ENCODE results near the gene NEU3. TPM values are rescaled to one million over a fixed set of nuclear protein-coding genes. Genes with fewer than 3 reads are reported as not detected.
"Not testable (repeated sequence)": the region's sequence is repeated elsewhere in the genome, so short reads cannot be mapped to it uniquely, and the experiment has no call there.

The NEU3 gene
- total RNA-seq, 2 donors from 2014 or later = 17.8 to 35.0 TPM

DNA sequence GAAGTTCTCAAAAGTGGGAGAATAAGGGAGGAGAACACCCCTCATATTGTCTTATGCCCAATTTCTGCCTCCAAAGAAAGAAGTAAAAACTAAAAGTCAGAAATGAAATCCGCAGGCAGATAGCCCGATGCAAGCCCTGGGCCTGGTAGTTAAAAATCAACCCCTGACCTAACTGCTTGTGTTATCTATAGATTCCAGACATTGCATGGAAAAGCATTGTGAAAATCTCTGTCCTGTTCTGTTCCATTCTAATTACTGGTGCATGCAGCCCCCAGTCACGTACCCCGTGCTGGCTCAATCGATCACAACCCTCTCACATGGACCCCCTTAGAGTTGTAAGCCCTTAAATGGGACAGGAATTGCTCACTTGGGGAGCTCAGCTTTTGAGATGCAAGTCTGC is 57.9 kb downstream of the NEU3 start:
- not testable (repeated sequence) for DNase-seq (ENCODE audit: low spot score); H3K4me1 Mint-ChIP-seq (ENCODE audit: low read depth in 2 of 2); H3K27ac Mint-ChIP-seq; H3K36me3 Mint-ChIP-seq; ATAC-seq; H3K9me3 Mint-ChIP-seq; H3K4me3 Mint-ChIP-seq
- peaks cover 18 to 19% of the 10 kb centered on the region in 2 donors for H3K27me3 Mint-ChIP-seq

DNA sequence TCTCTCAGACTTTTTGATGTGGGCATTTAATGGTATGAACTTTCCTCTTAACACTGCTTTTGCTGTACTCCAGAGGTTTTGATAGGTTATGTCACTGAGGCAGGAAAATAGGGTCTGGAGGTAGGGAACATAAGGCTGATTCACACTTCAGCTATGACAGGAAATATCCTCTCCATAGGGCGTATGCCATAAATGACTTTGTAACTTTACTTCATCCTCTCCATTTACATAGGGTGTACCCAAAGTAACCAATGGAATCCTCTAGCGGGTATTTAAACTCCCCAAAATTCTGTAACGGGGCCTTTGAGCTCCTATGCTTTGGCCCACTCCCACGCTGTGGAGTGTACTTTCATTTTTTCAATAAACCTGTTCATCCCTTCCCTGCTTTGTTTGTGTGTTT is 58.5 kb downstream of the NEU3 start:
- Mint-ChIP-seq H3K9me3 (no peaks in the 10 kb centered on the region), H3K4me3 (no peak overlapping the region), H3K4me1 (ENCODE audit: low read depth in 2 of 2) (peaks cover 0 to 2% of the 10 kb centered on the region in 2 donors), H3K27me3 (peaks cover 15 to 17% of the 10 kb centered on the region in 2 donors), H3K36me3 (no peaks in the 10 kb centered on the region), H3K27ac (no peak overlapping the region)
- DNase-seq (ENCODE audit: low spot score) (no peak), ATAC-seq (no peak)

DNA sequence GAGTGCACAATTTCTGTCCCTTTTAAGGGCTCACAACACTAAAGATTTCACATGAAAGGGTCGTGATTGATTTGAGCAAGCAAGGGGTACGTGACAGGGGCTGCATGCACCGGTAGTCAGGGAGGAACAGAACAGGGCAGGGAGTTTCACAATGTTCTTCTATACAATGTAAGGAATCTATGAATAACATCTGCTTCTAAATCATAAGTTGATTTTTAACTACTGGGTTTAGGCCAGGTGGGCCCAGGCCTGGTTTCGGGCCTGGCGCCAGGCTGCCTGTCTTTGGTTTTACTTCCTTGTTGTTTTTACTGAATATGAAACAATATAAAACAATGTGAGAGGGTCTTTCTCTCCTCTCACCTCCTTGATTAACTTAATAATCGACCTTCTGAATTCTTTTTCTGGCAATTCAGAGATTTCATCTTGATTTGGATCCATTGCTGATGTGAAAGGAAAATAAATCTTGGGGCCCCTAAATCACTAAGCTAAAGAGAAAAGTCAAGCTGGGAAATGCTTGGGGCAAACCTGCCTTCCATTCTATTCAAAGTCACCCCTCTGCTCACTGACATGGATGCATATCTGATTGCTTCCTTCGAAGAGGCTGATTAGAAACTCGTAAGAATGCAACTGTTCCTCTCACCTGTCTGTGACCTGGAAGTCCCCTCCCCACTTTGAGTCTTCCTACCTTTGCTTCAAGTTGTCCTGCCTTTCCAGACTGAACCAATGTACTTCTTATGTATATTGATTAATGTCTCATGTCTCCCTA is 61.0 kb downstream of the NEU3 start:
- not testable (repeated sequence) for DNase-seq (ENCODE audit: low spot score); H3K27ac Mint-ChIP-seq; H3K36me3 Mint-ChIP-seq; H3K4me3 Mint-ChIP-seq; H3K4me1 Mint-ChIP-seq (ENCODE audit: low read depth in 2 of 2); ATAC-seq; H3K9me3 Mint-ChIP-seq
- peaks cover 28 to 32% of the 10 kb centered on the region in 2 donors for H3K27me3 Mint-ChIP-seq

DNA sequence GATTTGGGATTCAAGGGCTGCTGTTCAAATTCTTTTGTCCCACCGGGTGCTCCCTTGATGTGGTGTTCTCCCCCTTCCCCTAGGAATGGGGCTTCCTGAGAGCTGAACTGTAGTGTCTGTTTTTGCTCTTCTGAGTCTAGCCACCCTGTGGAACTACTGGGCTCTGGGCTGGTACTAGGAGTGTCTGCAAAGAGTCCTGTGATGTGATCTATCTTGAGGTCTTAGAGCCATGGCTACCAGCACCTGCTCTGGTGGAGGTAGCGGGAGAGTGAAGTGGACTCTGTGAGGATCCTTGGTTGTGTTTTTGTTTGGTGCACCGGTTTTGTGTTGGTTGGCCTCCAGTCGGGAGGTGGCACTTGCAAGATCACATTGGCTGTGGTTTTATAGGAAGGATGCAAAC is 61.8 kb downstream of the NEU3 start:
- peaks cover 6% of the 10 kb centered on the region for H3K36me3 Mint-ChIP-seq
- H3K27ac Mint-ChIP-seq = no peak overlapping the region
- no peak for ATAC-seq
- H3K4me1 Mint-ChIP-seq (ENCODE audit: low read depth in 2 of 2) = peaks cover 0 to 2% of the 10 kb centered on the region in 2 donors
- no peaks in the 10 kb centered on the region for H3K9me3 Mint-ChIP-seq
- H3K27me3 Mint-ChIP-seq = peaks cover 28 to 32% of the 10 kb centered on the region in 2 donors
- no peak overlapping the region for H3K4me3 Mint-ChIP-seq
- no peak for DNase-seq (ENCODE audit: low spot score)

DNA sequence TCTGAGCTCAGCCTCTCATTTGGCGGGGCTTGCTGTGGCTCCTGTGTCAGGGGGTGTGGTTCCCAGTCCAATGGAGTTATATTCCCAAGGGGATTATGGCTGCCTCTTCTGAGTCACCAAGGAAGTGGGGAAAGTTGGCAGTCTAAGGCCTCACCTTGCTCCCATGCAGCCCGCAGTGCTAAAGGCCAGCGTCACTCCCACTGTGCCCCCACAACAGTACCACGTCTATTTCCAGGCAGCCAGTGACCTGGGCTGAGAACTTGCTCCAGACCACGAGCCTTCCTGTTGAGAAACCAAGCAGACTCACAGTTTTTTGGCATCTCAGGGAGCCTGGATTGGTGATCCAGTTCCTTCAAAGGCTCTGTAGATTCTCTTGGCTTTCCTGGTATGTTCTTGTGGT is 62.3 kb downstream of the NEU3 start:
- Mint-ChIP-seq H3K4me3 (no peak overlapping the region), H3K36me3 (peaks cover 6% of the 10 kb centered on the region), H3K9me3 (no peaks in the 10 kb centered on the region), H3K27me3 (peaks cover 28 to 32% of the 10 kb centered on the region in 2 donors), H3K27ac (no peak overlapping the region), H3K4me1 (ENCODE audit: low read depth in 2 of 2) (peaks cover 0 to 2% of the 10 kb centered on the region in 2 donors)
- no peak for DNase-seq (ENCODE audit: low spot score)
- ATAC-seq = no peak

DNA sequence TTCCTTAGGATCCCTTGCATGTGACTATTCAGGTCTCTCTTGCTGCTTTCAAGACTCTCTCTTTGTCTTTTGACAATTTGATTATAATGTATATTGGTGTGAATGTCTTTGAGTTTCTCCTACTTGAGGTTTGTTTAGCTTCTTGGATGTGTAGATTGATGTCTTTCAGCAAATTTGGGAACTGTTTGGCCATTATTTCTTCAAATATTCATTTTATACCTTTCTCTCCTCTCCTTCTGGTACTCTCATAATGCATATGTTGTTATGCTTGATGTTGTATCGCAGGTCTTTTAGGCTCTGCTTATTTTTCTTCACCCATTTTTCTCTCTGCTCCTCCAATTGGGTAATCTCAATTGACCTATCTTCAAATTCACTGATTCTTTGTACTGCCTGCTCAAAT is 63.7 kb downstream of the NEU3 start:
- Mint-ChIP-seq H3K9me3 (no peaks in the 10 kb centered on the region), H3K36me3 (peaks cover 6% of the 10 kb centered on the region), H3K4me3 (no peak overlapping the region), H3K27me3 (peaks cover 28 to 32% of the 10 kb centered on the region in 2 donors), H3K27ac (no peak overlapping the region), H3K4me1 (ENCODE audit: low read depth in 2 of 2) (peaks cover 0 to 2% of the 10 kb centered on the region in 2 donors)
- no peak for ATAC-seq
- no peak for DNase-seq (ENCODE audit: low spot score)

DNA sequence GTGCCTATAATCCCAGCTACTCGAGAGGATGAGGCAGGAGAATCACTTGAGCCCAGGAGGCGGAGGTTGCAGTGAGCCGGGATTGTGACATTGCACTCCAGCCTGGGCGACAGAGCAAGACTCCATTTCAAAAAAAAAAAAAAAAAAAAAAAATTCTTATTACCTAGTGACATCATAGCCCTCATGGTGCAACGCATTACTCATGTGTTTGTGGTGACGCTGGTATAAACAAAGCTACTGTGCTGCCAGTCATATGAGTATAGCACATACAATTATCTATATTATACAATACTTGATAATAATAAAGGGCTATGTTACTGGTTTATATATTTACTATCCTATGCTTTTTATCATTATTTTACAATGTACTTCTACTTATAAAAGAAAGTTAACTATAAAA is 66.8 kb downstream of the NEU3 start:
- no peak overlapping the region for H3K4me3 Mint-ChIP-seq
- peaks cover 25 to 35% of the 10 kb centered on the region in 2 donors for H3K27me3 Mint-ChIP-seq

DNA sequence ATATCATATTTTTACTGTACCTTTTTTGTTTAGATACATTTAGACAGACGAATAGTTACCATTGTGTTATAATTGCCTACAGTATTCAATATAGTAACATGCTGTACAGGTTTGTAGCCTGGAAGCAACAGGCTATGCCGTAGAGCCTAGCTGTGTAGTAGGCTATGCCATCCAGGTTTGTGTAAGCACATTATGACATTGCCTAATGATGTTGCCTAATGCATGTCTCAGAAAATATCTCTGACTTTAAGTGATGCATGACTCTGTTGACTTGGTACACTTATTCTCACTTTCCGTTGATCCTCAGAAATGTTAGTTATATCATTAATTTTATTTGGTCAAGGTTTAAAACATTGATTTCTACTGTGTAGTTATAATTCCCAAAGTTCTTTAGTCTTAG is 68.1 kb downstream of the NEU3 start:
- Mint-ChIP-seq H3K27ac (no peak overlapping the region), H3K9me3 (no peaks in the 10 kb centered on the region)
- ATAC-seq = no peak

More for the DNA sequence above, 66.8 kb downstream of the NEU3 start:
- ATAC-seq = no peak
- H3K27ac Mint-ChIP-seq = no peak overlapping the region
- no peak for DNase-seq (ENCODE audit: low spot score)
- H3K9me3 Mint-ChIP-seq = no peaks in the 10 kb centered on the region
- H3K4me1 Mint-ChIP-seq (ENCODE audit: low read depth in 2 of 2) = peaks cover 0 to under 1% of the 10 kb centered on the region in 2 donors
- H3K36me3 Mint-ChIP-seq = peaks cover 6% of the 10 kb centered on the region

DNA sequence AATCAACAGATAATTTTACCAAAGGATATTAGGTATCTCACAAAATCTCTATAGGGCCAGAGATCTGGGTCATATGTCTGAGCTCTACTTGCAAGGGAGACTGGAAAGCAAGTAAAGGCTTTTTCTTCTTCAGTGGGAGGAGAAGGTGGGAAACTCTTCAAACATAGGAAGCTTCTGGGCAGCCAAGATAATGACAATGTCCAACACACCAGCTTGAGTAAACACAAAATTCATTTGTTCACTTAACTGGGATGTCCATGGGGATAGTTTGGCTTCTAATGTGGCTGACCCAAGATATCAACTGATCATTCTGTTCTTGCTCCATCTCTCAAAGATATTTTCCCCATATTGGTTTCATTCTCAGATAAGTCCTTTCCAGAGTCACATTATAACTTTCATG is 70.6 kb downstream of the NEU3 start:
- Mint-ChIP-seq H3K9me3 (no peaks in the 10 kb centered on the region), H3K4me1 (ENCODE audit: low read depth in 2 of 2) (no peaks in the 10 kb centered on the region), H3K27me3 (peaks cover 11 to 28% of the 10 kb centered on the region in 2 donors), H3K4me3 (no peak overlapping the region), H3K27ac (no peak overlapping the region), H3K36me3 (no peaks in the 10 kb centered on the region)
- DNase-seq (ENCODE audit: low spot score) (no peak), ATAC-seq (no peak)

More for the DNA sequence above, 68.1 kb downstream of the NEU3 start:
- H3K4me3 Mint-ChIP-seq = no peak overlapping the region
- peaks cover 6% of the 10 kb centered on the region for H3K36me3 Mint-ChIP-seq
- DNase-seq (ENCODE audit: low spot score) = no peak
- H3K4me1 Mint-ChIP-seq (ENCODE audit: low read depth in 2 of 2) = no peaks in the 10 kb centered on the region
- peaks cover 22 to 35% of the 10 kb centered on the region in 2 donors for H3K27me3 Mint-ChIP-seq

DNA sequence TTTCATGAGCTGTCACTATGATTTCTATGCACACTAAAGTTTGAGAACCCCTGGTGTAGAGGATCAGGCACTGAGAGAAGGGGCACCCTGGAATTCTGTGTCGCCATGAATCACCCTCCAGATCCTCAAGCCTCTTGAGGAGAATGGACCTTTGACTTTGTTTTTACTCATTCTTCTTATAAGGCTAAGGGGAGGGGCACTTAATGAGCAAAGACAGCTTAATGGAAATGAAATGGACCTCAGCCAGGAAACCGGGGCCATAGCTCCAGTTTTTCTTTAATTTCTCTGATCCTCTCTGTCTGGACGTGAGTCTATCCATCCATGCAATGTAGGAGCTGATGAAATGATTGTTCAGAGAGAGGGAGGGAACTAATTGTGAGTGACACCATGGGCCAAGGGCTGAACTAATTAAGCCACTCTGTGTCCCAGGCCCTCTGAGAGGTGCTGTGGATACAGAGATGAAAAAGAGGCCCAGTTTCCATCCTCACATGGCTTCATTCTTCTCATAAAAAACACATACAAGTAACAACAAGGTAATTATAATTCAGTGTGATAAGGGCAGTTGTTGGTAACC is 75.1 kb downstream of the NEU3 start:
- H3K9me3 Mint-ChIP-seq = no peaks in the 10 kb centered on the region
- no peak for DNase-seq (ENCODE audit: low spot score)
- no peaks in the 10 kb centered on the region for H3K36me3 Mint-ChIP-seq
- no peaks in the 10 kb centered on the region for H3K4me1 Mint-ChIP-seq (ENCODE audit: low read depth in 2 of 2)
- no peak overlapping the region for H3K27ac Mint-ChIP-seq
- H3K27me3 Mint-ChIP-seq = peaks cover 16 to 48% of the 10 kb centered on the region in 2 donors
- no peak for ATAC-seq
- no peak overlapping the region for H3K4me3 Mint-ChIP-seq

DNA sequence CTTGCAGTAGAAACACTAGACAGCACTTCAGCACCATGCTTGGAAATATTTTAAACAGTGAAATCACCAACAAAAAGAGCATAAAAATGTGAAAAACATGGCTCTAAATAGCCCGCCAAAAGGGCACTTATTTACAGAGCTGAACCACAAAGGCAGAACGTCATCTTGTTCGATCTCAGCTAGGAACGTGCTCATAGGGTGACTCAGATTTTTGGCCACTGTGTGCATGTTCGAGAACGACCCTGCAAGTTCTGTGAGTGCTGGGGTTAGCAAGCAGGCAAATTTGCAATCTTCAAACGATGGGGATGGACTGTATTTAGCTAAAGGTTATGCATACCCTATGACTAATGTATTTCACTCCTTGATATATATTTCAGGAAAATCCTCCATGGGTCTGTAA is 77.3 kb downstream of the NEU3 start:
- ATAC-seq (no peak), DNase-seq (ENCODE audit: low spot score) (no peak)
- Mint-ChIP-seq H3K27me3 (peaks cover 20 to 43% of the 10 kb centered on the region in 2 donors), H3K4me3 (no peak overlapping the region), H3K27ac (no peak overlapping the region), H3K36me3 (no peaks in the 10 kb centered on the region), H3K9me3 (no peaks in the 10 kb centered on the region), H3K4me1 (ENCODE audit: low read depth in 2 of 2) (peaks cover 0 to under 1% of the 10 kb centered on the region in 2 donors)

Other genes starting within 250 kb of the NEU3 start
- 10 to 100 TPM; 20.9 to 21.2 TPM for gene RNF169, start 240.1 kb upstream of the NEU3 start, total RNA-seq
- 10 to 100 TPM; 12.2 to 31.2 TPM for gene XRRA1, start 39.8 kb upstream of the NEU3 start, total RNA-seq
- 100 to 1,000 TPM; 110 to 168 TPM for gene SPCS2, start 39.7 kb upstream of the NEU3 start, total RNA-seq
- not detected for gene OR2AT4, start 107.9 kb downstream of the NEU3 start, total RNA-seq
- gene SLCO2B1, start 162.2 kb downstream of the NEU3 start, total RNA-seq = under 1 TPM in 1 of 2 donors, not detected in 1; 0.06 TPM

All from natural killer cell treated with Interleukin-12 subunit alpha and Interleukin-12 subunit beta and Interleukin-15 and Interleukin-18, amount 100 ng/mL, for 72 hours (primary cell).